T1000 (cell line): ENCODE results near the gene APOBEC3B.
"Not testable (repeated sequence)": the region's sequence is repeated elsewhere in the genome, so short reads cannot be mapped to it uniquely, and the experiment has no call there.

Source experiments
- DNase-seq: peaks from one replicate; lab custom pipeline; 2025; ENCODE audit warnings: mixed read lengths; lab: John Stamatoyannopoulos, UW

The APOBEC3B gene

DNA sequence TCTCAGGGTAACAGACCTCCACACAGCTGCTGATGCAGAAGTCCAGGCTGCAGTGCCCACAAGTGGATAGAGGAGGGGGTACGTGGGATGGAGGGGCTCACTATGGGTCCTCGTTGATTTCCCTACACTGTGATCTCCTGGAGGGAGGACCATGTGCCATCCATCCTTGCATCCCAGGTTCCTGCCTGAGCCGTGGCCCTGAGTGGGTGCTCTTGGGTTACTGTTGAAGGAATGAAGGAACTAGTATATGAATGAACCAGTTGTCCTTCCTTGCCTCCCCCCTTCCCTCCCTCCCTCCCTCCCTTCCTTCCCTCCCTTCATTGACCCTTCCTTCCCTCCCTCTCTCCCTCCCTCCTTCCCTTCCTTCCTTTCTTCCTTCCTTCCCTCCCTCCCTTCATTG is 15.4 kb downstream of the APOBEC3B start:
- DNase-seq, result no peak

DNA sequence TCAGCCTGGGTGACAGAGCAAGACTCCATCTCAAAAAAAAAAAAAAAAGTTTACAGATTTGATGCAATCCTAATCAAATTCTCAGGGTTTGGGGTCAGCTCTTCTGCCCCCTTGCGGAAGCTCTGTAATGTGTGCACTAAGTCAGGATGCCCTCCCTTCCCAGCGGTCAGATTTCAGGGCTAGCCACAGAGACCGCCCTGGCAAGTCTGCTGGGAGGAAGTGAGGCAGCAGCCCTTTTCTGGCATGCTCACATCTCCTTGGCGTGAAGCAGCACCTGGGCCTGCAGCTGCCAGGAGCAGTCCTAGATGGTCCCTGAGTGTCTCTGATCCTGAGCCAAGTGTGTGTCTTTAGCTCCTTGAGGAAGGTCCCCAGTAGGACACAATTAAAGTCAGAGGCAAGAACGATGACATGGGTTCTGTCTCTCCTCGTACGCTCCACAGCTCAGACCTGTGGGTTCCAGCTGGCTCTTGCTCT is 21.1 kb downstream of the APOBEC3B start:
- DNase-seq, result peak; percentile 21

DNA sequence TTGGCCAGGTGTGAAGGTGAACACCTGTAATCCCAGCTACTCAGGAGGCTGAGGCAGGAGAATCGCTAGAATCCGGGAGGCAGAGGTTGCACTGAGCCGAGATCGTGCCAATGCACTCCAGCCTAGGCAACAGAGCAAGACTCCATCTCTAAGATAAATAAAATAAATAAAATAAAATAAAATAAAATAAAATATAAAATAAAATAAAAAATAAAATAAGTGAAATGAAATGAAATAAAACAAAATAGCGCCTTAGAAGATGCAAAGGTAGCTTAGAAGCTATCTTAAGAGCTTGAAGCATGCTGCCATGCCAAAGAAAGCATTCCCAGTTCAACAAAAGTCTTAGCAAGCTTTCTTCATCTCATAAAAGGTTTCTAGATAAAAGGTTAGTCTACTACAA is 25.0 kb downstream of the APOBEC3B start:
- DNase-seq, result no peak

DNA sequence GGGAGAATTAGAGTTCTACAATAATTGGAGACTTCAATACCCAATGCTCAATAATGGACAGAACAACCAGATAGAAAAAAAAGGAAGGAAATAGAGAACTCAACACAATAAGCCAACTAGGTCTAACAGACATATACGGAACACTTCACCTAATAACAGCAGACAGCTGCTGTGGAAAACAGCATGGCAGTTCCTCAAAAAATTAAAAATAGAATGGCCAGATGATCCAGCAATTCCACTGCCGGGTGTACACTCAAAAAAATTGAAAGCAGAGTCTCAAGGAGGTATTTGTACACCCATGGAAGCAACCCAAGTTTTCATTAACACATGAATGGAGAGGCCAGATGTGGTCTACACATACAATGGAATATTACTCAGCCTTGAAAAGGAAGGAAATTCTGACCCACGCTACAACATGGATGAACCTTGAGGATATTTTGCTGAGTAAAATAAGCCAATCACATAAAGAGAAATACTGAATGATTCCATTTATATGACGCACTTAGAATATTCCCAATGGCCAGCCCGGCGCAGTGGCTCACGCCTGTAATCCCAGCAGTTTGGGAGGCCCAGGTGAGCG is 26.2 kb downstream of the APOBEC3B start:
- not testable (repeated sequence) for DNase-seq

DNA sequence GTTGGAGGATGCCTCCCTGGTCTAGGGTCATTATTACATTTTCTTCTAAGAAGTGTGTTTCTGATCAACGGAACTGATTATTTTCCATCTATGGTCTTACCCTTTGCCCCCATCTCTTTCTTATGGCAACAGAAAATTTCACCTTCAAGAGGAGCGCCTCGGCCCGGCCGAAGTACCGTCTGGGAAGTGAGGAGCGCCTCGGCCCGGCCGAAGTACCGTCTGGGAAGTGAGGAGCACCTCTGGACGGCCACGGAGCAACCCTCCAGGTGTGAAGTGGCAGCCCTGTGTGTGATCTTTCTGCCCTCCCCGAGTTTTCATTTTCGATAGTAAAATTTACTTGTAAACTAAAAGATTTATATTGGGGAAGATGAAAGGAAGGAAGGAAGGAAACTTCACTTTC is 28.8 kb downstream of the APOBEC3B start:
- no peak for DNase-seq

DNA sequence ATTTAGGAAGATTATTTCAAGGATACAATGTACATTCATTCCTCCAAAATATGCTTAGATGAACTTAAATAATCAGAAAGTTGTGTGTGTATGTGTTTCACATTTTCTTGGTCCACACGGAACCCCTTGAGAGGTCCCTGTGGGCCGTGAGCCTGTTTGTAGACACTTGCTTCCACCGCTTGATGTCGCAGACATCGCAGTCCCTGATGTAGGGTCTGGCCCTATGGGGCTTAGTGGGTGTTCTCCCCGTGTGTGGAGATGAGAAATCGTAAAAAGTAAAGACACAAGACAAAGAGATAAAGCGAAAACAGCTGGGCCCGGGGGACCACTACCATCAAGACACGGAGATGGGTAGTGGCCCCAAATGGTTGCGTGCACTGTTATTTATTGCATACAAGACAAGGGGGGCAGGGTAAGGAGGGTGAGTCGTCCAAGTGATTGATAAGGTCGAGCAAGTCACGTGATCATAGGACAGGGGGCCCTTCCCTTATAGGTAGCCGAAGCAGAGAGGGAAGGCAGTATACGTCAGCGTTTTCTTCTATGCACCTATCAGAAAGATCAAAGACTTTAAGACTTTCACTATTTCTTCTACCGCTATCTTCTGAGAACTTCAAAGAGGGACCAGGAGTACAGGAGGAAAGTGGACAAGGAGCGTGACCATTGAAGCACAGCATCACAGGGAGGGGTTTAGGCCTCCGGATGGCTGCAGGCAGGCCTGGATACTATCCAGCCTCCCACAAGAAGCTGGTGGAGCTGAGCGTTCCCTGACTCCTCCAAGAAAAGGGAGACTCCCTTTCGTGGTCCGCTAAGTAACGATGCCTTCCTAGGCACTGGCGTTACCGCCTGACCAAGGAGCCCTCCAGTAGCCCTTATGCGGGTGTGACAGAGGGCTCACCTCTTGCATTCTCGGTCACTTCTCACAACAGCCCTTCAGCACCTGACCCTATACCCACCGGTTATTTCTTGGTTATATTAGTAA is 30.7 kb downstream of the APOBEC3B start:
- no peak for DNase-seq

DNA sequence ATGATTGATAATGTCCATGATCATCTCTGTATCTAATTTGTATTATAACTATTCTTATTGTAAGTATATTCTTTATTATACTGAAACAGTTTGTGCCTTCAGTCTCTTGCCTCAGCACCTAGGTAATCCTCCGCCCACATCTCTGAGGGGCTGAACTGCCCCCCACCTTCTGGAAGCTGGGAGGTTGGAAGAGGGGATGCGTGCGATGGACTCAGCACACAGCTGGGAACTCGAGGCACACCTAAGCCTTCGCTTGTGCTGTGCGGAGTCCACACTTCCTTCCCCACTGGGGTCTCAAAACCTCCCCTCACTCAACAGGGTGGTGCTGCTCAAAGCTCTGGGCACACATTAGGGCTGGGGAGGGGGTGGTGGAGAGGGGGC is 31.4 kb downstream of the APOBEC3B start:
- not testable (repeated sequence) for DNase-seq

DNA sequence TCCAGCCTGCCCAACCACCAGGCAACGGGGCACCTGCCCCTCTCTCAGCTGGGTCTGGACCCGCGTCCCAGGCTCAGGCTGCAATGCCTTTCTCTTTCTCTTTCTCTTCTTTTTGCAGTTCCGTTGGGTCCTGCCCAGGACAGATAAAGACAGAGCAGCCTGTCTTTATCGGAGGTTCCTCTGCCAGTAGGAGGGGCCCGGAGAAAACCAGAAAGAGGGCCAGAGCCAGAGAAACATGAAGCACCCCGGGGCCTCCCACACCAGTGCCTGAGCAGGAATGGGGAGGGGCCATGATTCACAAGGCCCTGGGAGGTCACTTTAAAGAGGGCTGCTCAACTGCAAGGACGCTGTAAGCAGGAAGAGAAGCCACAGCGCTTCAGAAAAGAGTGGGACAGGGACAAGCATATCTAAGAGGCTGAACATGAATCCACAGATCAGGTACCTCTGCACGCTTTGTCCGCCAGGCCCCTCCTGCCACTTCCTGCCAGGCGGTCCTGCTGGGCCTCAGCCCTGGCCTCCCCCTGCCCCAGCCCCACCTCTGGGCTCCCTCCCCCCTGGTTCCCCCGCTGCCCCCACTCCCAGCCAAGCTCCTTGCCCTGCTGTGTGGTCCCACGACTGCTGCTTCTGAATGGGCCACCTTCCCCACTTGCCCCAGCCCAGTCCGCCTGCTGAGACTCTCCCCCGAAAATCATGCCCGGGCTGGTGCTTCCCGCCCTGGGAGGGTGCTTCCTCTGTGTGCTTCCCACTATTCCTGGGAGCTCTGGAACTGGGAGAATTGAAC is 32.0 kb downstream of the APOBEC3B start, which contains the start of gene APOBEC3C:
APOBEC3C (plus strand) TSS at position 316 of the 781 bp plus-strand sequence; CDS start at position 422, 106 bp downstream.
- DNase-seq, result peak; percentile 64

DNA sequence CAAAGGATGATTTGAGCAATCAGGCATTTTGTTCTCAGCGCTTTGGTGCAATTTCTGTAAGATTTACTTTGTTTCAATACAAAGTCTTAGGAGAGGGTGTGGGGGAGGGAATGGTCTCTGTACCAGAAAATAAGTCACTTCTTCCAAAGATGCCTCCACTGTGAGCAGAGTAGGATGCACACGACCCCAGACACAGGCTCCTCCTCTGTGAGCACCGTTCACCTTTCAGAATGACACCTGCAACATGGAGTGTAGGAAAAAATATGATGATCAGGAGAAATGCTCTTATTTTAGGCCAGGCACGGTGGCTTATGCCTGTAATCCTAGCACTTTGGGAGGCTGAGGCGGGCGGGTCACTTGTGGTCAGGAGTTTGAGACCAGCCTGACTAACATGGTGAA is 32.6 kb downstream of the APOBEC3B start:
- DNase-seq, result not testable (repeated sequence)

DNA sequence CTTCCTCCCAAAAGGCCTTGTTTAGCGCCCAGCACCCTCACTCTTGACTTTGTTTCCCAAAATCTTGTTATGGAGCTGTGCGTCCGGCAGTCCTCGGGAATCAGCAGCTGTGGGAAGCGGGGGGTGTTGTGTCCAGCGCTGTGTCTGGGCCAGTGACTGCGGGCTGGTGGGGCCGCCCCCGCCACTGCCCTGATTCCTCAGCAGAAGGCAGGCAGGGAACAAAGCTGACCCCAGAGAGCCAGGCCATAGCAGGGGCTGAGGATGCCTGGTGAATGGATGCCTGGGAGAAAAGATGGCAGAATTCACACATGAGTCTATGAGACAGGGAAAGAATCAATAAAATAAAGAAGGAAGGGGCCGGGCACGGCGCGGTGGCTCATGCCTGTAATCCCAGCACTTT is 34.4 kb downstream of the APOBEC3B start:
- DNase-seq, result no peak

DNA sequence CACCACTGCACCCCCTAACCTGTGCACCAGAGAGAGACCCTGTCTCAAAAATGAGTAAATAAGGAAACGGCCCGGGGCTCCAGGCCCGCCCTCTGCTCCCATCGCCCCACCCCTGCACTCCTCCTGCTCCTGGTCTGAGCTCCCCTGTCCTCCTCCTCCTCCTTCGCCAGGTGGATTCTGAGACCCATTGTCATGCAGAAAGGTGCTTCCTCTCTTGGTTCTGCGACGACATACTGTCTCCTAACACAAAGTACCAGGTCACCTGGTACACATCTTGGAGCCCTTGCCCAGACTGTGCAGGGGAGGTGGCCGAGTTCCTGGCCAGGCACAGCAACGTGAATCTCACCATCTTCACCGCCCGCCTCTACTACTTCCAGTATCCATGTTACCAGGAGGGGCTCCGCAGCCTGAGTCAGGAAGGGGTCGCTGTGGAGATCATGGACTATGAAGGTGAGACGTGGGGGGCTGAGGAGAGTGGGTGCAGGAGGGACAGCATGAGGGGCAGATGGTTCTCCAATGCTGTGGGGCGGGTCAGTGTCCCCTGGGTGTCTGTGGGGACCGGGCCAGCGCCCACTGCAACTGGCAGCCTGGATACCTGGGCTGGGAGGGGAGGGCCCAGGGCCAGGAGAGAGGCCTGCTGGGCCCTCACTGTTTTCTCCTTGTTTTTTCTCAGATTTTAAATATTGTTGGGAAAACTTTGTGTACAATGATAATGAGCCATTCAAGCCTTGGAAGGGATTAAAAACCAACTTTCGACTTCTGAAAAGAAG is 35.6 kb downstream of the APOBEC3B start:
- no peak for DNase-seq

DNA sequence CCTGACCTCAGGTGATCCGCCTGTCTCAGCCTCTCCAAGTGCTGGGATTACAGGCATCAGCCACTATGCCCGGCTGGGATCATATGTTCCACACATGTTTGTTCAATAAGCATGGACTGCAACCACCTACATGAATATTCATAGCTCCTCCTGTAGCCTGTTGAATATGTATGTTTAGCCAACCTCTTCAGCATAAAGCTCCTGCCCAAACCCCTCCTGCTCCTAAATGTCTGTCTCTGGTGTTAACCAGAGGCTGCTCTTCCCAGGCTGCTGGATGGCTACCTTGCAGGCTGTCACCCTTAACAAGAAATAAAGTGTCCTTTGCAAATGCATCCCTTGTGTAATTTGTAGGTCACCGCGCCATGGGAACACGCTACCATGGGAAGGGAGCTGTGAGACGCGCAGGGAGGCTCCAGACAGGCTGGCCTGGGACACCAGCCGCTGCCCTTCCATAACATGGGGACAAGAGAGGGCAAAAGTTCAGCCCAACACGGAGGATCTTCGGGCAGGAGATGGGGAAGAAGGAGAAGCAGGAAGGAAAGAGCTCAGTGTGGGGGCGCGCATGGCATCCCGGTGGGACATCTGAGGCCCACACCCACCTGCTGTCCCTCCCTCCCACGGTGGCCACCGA is 38.0 kb downstream of the APOBEC3B start:
- not testable (repeated sequence) for DNase-seq

DNA sequence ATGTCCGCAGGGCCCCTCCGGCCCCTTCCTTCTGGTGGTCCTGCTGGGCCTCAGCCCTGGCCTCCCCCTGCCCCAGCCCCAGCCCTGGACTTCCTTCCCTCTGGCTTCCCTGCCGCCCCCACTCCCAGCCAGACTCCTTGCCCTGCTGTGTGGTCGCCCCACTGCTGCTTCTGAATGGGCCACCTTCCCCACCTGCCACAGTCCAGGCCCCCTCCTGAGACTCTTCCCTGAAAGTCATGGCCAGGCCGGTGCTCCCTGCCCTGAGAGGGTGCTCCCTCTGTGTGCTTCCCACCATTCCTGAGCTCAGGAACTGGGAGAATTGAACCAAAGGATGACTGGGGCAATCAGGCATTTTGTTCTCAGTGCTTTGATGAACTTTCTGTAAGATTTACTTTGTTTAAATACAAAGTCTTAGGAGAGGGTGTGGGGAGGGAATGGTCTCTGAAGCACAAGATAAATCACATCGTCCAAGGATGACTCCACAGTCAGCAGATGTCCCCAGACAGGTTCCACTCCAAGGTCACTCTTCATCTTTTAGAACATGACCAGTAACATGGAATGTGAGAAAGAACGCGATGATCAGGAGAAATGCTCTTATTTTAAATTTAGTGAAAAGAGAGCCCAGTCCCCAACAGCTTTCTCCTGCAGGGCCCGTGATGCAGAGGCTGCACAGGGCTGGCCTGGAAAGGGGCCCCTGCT is 39.6 kb downstream of the APOBEC3B start:
- no peak for DNase-seq

DNA sequence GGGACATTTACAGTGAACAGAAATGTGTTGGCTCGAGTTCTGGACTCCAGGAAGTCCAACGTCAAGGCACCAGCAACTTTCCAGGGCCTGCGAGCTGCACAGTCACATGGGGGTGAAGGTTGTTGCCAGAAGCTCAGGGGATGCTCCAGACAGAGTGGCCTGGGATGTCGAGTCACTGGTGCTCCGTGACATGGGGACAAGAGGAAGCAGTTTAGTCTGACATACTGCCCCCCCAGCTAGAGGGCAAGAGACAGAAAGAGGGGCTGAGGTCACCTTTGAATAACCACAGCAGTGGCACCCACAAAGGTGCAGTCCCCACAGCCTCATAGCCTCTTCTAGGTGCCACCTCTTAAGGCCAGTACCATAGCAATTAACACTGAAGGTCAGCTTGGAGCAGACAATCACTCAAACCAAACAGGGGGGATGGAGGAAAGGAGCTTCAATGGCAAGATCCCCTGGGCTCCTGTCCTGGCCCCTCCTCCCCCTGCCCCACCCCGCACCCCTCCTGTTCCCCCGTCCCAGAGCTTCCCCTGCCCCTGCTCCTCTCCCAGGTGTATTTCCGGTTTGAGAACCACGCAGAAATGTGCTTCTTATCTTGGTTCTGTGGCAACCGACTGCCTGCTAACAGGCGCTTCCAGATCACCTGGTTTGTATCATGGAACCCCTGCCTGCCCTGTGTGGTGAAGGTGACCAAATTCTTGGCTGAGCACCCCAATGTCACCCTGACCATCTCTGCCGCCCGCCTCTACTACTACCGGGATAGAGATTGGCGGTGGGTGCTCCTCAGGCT is 42.6 kb downstream of the APOBEC3B start:
- DNase-seq, result no peak

DNA sequence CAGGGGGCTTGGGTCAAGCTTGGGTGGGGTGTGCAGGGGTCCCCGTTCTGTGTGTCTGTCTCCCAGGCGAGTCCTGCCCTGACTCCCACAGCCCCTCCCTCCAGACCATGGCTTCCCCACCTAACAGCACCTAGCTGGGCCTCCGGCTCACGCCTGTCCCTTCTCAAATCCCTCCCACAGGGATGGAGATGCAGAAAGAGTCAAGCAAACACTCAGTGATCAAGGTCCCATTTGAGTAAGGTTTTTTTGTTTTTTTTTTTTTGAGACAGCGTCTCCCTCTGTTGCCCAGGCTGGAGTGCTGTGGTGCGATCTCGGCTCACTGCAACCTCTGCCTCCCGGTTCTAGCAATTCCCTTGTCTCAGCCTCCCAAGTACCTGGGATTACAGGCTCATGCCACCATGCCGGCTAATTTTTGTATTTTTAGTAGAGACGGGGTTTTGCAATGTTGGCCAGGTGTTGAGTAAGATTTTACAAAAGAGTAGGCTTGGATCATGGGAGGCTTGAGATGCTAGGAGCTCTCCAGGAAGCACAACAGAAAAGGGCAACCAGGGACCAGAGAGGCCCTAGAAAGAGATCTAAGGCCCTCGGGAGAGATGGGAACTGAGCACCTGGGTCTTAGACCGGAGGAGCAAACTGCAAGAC is 44.5 kb downstream of the APOBEC3B start:
- no peak for DNase-seq

DNA sequence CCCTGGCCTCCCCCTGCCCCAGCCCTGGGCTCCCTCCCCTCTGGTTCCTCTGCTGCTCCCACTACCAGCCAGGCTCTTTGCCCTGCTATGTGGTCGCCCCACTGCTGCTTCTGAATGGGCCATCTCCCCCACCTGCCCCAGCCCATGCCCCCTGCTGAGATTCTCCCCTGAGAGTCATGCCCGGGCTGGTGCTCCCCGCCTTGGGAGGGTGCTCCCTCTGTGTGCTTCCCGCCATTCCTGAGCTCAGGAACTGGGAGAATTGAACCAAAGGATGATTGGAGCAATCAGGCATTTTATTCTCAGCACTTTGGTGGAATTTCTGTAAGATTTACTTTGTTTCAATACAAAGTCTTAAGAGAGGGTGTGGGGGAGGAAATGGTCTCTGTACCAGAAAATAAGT is 45.6 kb downstream of the APOBEC3B start:
- no peak for DNase-seq

DNA sequence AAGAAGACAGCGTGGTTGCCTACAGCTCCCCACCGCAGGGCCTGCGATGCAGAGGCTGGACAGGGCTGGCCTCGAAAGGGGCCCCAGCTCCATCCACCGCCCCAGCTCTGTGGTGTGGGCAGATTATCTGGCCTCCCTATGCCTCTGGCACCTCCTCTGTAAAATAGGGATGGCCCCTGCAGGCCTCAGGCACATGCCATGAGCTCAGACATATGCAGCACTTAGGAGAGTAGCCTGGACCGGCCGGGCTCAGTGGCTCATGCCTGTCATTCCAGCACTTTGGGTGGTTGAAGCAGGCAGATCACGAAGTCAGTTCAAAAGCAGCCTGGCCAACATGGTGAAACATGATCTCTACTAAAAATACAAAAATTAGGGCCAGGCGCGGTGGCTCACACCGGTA is 46.1 kb downstream of the APOBEC3B start:
- no peak for DNase-seq

DNA sequence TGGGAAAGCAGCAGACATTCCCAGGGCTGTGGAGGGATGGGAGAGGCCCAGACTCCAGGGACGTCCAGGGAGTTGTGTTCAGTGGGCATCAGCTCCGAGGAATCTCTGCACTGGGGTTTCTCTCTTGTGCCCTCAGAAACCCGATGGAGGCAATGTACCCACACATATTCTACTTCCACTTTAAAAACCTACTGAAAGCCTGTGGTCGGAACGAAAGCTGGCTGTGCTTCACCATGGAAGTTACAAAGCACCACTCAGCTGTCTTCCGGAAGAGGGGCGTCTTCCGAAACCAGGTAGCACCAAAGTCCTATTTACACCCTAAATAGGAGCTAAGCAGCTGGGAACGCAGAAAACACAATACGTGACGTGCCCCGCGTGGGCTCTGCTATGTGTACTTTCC is 47.1 kb downstream of the APOBEC3B start:
- no peak for DNase-seq

DNA sequence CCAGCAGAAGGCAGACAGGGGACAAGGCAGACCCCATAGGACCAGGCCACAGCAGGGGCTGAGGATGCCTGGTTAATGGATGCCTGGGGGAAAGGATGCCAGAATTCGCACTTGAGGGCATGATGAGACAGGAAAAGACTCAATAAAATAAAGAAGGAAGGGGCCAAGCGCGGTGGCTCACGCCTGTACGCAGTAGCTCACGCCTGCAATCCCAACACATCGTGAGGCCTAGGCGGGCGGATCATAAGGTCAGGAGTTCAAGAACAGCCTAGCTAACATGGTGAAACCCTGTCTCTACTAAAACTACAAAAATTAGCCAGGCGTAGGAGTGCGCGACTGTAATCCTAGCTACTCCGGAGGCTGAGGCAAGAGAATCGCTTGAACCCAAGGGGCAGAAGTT is 48.6 kb downstream of the APOBEC3B start:
- DNase-seq, result no peak
